Measurements from ENCODE around the gene ABHD17A.

DNA sequence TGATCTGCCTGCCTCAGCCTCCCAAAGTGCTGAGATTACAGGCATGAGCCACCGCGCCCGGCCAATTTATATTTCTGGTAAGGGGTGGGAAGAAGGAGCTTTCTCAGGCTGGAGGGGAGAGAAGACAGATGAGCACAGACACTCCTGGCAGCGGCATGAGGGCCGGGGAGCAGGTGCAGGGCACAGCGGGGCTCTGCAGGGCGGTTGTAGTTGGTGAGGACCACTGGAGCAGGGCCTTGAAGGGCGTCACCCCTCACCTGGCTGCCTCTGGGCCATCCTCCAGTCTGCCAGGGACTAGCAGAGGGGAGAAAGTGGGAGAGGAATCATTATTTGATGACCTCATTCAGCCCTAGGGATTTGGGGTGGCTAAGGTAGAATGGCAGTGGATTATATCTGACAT, 47.1 kb upstream of the ABHD17A start:
- TF ChIP-seq, protein P1, sequence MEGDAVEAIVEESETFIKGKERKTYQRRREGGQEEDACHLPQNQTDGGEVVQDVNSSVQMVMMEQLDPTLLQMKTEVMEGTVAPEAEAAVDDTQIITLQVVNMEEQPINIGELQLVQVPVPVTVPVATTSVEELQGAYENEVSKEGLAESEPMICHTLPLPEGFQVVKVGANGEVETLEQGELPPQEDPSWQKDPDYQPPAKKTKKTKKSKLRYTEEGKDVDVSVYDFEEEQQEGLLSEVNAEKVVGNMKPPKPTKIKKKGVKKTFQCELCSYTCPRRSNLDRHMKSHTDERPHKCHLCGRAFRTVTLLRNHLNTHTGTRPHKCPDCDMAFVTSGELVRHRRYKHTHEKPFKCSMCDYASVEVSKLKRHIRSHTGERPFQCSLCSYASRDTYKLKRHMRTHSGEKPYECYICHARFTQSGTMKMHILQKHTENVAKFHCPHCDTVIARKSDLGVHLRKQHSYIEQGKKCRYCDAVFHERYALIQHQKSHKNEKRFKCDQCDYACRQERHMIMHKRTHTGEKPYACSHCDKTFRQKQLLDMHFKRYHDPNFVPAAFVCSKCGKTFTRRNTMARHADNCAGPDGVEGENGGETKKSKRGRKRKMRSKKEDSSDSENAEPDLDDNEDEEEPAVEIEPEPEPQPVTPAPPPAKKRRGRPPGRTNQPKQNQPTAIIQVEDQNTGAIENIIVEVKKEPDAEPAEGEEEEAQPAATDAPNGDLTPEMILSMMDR (conservative IDR thresholded peaks at IDR 0.05 in 1 of 2, IDR thresholded peaks at IDR 0.05 in 1 of 2; ENCODE audit: low read depth in 1 of 2, low read length in 2 of 2): no peak
- TF ChIP-seq EZH2 (IDR thresholded peaks at IDR 0.05; ENCODE audit: low read length, missing control alignments): no peak
